ENCODE data around the gene DGKI.

Gene DGKI

GRCh38 chr7:137882806-137883205 is 36.0 kb upstream of the DGKI start:
- no peak overlapping the region for H3K4me3 ChIP-seq
- no peak overlapping the region for H3K9ac ChIP-seq
- no peak for TF ChIP-seq Cebpa-rat (IDR thresholded peaks at IDR 0.05)
- no peak overlapping the region for H3K4me2 ChIP-seq
- peaks cover 39% of the 10 kb centered on the region for H3K4me1 ChIP-seq
- no peak overlapping the region for H3K27ac ChIP-seq
- H3K27me3 ChIP-seq: no peaks in the 10 kb centered on the region
- peaks cover 12% of the 10 kb centered on the region for H3K9me3 ChIP-seq
- H3K36me3 ChIP-seq: peaks cover 68% of the 10 kb centered on the region
- no peaks in the 10 kb centered on the region for H4K20me1 ChIP-seq

- H3K4me1 ChIP-seq: peaks cover 37% of the 10 kb centered on the region
Observed at GRCh38 chr7:137882261-137882668, 35.5 kb upstream of the DGKI start.

GRCh38 chr7:137881607-137882260 is 35.0 kb upstream of the DGKI start:
- Histone ChIP-seq H3K27me3 (no peaks in the 10 kb centered on the region), H3K4me3 (no peak overlapping the region), H3K4me2 (no peak overlapping the region), H3K4me1 (peaks cover 32% of the 10 kb centered on the region), H3K27ac (no peak overlapping the region), H4K20me1 (no peaks in the 10 kb centered on the region), H3K9me3 (peaks cover 12% of the 10 kb centered on the region), H3K36me3 (peaks cover 71% of the 10 kb centered on the region), H3K9ac (no peak overlapping the region)
- TF ChIP-seq Cebpa-rat (IDR thresholded peaks at IDR 0.05): no peak

More at GRCh38 chr7:137882261-137882668, 35.5 kb upstream of the DGKI start:
- no peaks in the 10 kb centered on the region for H3K27me3 ChIP-seq
- H3K36me3 ChIP-seq: peaks cover 68% of the 10 kb centered on the region
- no peak overlapping the region for H3K9ac ChIP-seq
- no peaks in the 10 kb centered on the region for H4K20me1 ChIP-seq
- TF ChIP-seq Cebpa-rat (IDR thresholded peaks at IDR 0.05): no peak
- no peak overlapping the region for H3K4me2 ChIP-seq
- no peak overlapping the region for H3K27ac ChIP-seq
- no peak overlapping the region for H3K4me3 ChIP-seq
- peaks cover 12% of the 10 kb centered on the region for H3K9me3 ChIP-seq

- Histone ChIP-seq H3K9me3 (peaks cover 12% of the 10 kb centered on the region), H3K36me3 (peaks cover 79% of the 10 kb centered on the region), H3K4me1 (peaks cover 23% of the 10 kb centered on the region), H3K27ac (no peak overlapping the region), H3K4me2 (no peak overlapping the region), H4K20me1 (no peaks in the 10 kb centered on the region), H3K9ac (no peak overlapping the region), H3K27me3 (no peaks in the 10 kb centered on the region), H3K4me3 (no peak overlapping the region)
- TF ChIP-seq Cebpa-rat (IDR thresholded peaks at IDR 0.05): no peak
Observed at GRCh38 chr7:137880432-137880831, 33.7 kb upstream of the DGKI start.

- TF ChIP-seq Cebpa-rat (IDR thresholded peaks at IDR 0.05): no peak
- no peak overlapping the region; the same call in 1 of the 2 replicates for H3K4me2 ChIP-seq
Observed at GRCh38 chr7:137879357-137880158, 32.8 kb upstream of the DGKI start.

GRCh38 chr7:137878333-137878961 is 31.7 kb upstream of the DGKI start:
- peaks cover 12% of the 10 kb centered on the region for H3K9me3 ChIP-seq
- peaks cover 60% of the 10 kb centered on the region for H3K36me3 ChIP-seq
- peaks cover 33% of the 10 kb centered on the region for H3K4me1 ChIP-seq
- no peak overlapping the region for H3K27ac ChIP-seq
- no peaks in the 10 kb centered on the region for H4K20me1 ChIP-seq
- no peak for TF ChIP-seq Cebpa-rat (IDR thresholded peaks at IDR 0.05)
- H3K9ac ChIP-seq: no peak overlapping the region
- H3K4me2 ChIP-seq: no peak overlapping the region
- H3K4me3 ChIP-seq: no peak overlapping the region
- no peaks in the 10 kb centered on the region for H3K27me3 ChIP-seq

More at GRCh38 chr7:137879357-137880158, 32.8 kb upstream of the DGKI start:
- Histone ChIP-seq H3K9me3 (peaks cover 12% of the 10 kb centered on the region), H3K9ac (no peak overlapping the region), H3K36me3 (peaks cover 71% of the 10 kb centered on the region), H3K4me1 (peaks cover 23% of the 10 kb centered on the region), H3K27me3 (no peaks in the 10 kb centered on the region), H3K4me3 (no peak overlapping the region), H4K20me1 (no peaks in the 10 kb centered on the region), H3K27ac (no peak overlapping the region)

GRCh38 chr7:137877027-137877675 is 30.4 kb upstream of the DGKI start:
- no peak overlapping the region for H3K4me2 ChIP-seq
- no peaks in the 10 kb centered on the region for H3K27me3 ChIP-seq
- no peak for TF ChIP-seq Cebpa-rat (IDR thresholded peaks at IDR 0.05)
- peaks cover 8% of the 10 kb centered on the region for H3K9me3 ChIP-seq
- no peak overlapping the region for H3K27ac ChIP-seq
- no peaks in the 10 kb centered on the region for H4K20me1 ChIP-seq
- H3K4me1 ChIP-seq: peaks cover 41% of the 10 kb centered on the region
- no peak overlapping the region for H3K4me3 ChIP-seq
- H3K9ac ChIP-seq: no peak overlapping the region
- peaks cover 48% of the 10 kb centered on the region for H3K36me3 ChIP-seq

- Histone ChIP-seq H3K27me3 (no peaks in the 10 kb centered on the region), H3K27ac (peak overlapping the region; percentile 77; the same call in 1 of the 2 replicates), H3K9ac (no peak overlapping the region)
Observed at GRCh38 chr7:137875746-137876145, 29.0 kb upstream of the DGKI start.

GRCh38 chr7:137873979-137874777 is 27.4 kb upstream of the DGKI start:
- no peak for TF ChIP-seq Cebpa-rat (IDR thresholded peaks at IDR 0.05)
- Histone ChIP-seq H3K27me3 (no peaks in the 10 kb centered on the region), H3K4me1 (peaks cover 32% of the 10 kb centered on the region), H3K9me3 (no peaks in the 10 kb centered on the region), H3K9ac (peak overlapping the region; percentile 40; the same call in 1 of the 2 replicates), H3K4me2 (peak overlapping the region; percentile 77), H3K36me3 (peaks cover 21% of the 10 kb centered on the region), H4K20me1 (no peaks in the 10 kb centered on the region), H3K27ac (peak overlapping the region; percentile 77), H3K4me3 (peak overlapping the region; percentile 15; the same call in 1 of the 2 replicates)

More at GRCh38 chr7:137875746-137876145, 29.0 kb upstream of the DGKI start:
- no peaks in the 10 kb centered on the region for H3K9me3 ChIP-seq
- no peak for TF ChIP-seq Cebpa-rat (IDR thresholded peaks at IDR 0.05)
- H3K4me3 ChIP-seq: no peak overlapping the region
- H3K4me1 ChIP-seq: peaks cover 41% of the 10 kb centered on the region
- no peaks in the 10 kb centered on the region for H4K20me1 ChIP-seq
- peaks cover 36% of the 10 kb centered on the region for H3K36me3 ChIP-seq
- peak overlapping the region; percentile 17; the same call in 1 of the 2 replicates for H3K4me2 ChIP-seq

All from BLaER1 (cell line).